Endothelial cell of umbilical vein (primary cell): Measurements from ENCODE around the gene KDM4D. TPM values are rescaled to one million over a fixed set of nuclear protein-coding genes. Genes with fewer than 3 reads are reported as not detected.

ENCODE experiments used
- BruUV-seq: library from RNA; stranded (reverse); fragments of 400-500 nt; replicated peaks from 2 replicates; lab custom pipeline; 2021; lab: Mats Ljungman, UMichigan
- CTCF ChIA-PET: fragments of 300-600, 350-600 bp; sonication (Branson Sonifier 250); formaldehyde crosslinking; loops from one replicate; lab custom pipeline; 2021; ENCODE audit warnings: antibody characterized with exemption, inconsistent platforms; lab: Charles Lee
- POLR2A ChIA-PET: fragments of 300-600, 350-600 bp; sonication (Branson Sonifier 250); formaldehyde crosslinking; loops from one replicate; lab custom pipeline; 2021; ENCODE audit warnings: antibody characterized with exemption, inconsistent platforms; lab: Charles Lee
- DNase-seq: peaks from one replicate; pipeline ENCODE4 v3.0.0-alpha.2; 2011; ENCODE audit warnings: low read depth, low spot score
- FAIRE-seq: peaks from 2 replicates; lab custom pipeline; 2011; peaks lifted over from hg19 to GRCh38; lab: Jason Lieb, UNC
- H2AFZ ChIP-seq: 2 replicates; pipeline ENCODE4 v1.6.0; 2012; ENCODE audit warnings: low read depth, low read length, control low read depth, inconsistent platforms
- H3K27ac ChIP-seq: 2 replicates; pipeline ENCODE4 v1.5.1; 2011; ENCODE audit warnings: low read depth, mild to moderate bottlenecking, control low read depth, low read length, moderate library complexity; ENCODE audit not compliant: insufficient read depth
- H3K27me3 ChIP-seq, 2 experiments: 2 replicates each; pipeline versions ENCODE4 v1.6.0 to v1.6.1; 2011; ENCODE audit warnings: low read length in 2 of 2, mixed read lengths in 1 of 2; ENCODE audit not compliant: control insufficient read depth in 2 of 2, insufficient read depth in 2 of 2
- H3K36me3 ChIP-seq, 2 experiments: 2 replicates in 1 of 2; 3 replicates in 1 of 2; pipeline ENCODE4 v1.5.1; 2011; ENCODE audit warnings: low read length in 2 of 2, mild to moderate bottlenecking in 1 of 2, moderate library complexity in 1 of 2; ENCODE audit not compliant: control insufficient read depth in 2 of 2, insufficient read depth in 2 of 2; ENCODE audit errors: extremely low read depth in 1 of 2
- H3K4me1 ChIP-seq: 3 replicates; pipeline ENCODE4 v1.5.1; 2011; ENCODE audit warnings: mild to moderate bottlenecking, low read length; ENCODE audit not compliant: control insufficient read depth, insufficient read depth; ENCODE audit errors: extremely low read depth
- H3K4me2 ChIP-seq: 2 replicates; pipeline ENCODE4 v1.6.1; 2011; ENCODE audit warnings: low read length, control low read depth, mixed read lengths; ENCODE audit not compliant: insufficient read depth
- H3K4me3 ChIP-seq, 3 experiments: fragments of 200-600 bp in 1 of 3; sonication (generic), shearing (Covaris generic) in 1 of 3; replicated peaks in 1 of 3; 2 replicates each; pipeline ENCODE4 v1.5.1; 2011 to 2016; ENCODE audit warnings: control low read depth in 3 of 3, low read length in 3 of 3, mild to moderate bottlenecking in 2 of 3, inconsistent platforms in 1 of 3, low read depth in 1 of 3, moderate library complexity in 1 of 3; ENCODE audit not compliant: insufficient read depth in 1 of 3
- H3K79me2 ChIP-seq: 2 replicates; pipeline ENCODE4 v1.6.0; 2012; ENCODE audit warnings: low read length, inconsistent platforms; ENCODE audit not compliant: control insufficient read depth, insufficient read depth
- H3K9ac ChIP-seq: replicated peaks from 2 replicates; pipeline ENCODE3; 2011; ENCODE audit warnings: low read length, control low read depth; ENCODE audit not compliant: insufficient read depth; ENCODE audit errors: extremely low read depth
- H3K9me1 ChIP-seq: replicated peaks from 3 replicates; pipeline ENCODE4 v1.6.0; 2011; ENCODE audit warnings: mild to moderate bottlenecking, low read length; ENCODE audit not compliant: control insufficient read depth, insufficient read depth; ENCODE audit errors: extremely low read depth
- H3K9me3 ChIP-seq: replicated peaks from 2 replicates; pipeline ENCODE4 v1.5.1; 2012; ENCODE audit warnings: low read length, inconsistent platforms; ENCODE audit not compliant: control insufficient read depth, insufficient read depth
- H4K20me1 ChIP-seq: replicated peaks from 2 replicates; pipeline ENCODE3; 2011; ENCODE audit warnings: mild to moderate bottlenecking, low read length; ENCODE audit not compliant: control insufficient read depth, insufficient read depth; ENCODE audit errors: extremely low read depth
- EZH2 ChIP-seq: IDR thresholded peaks from 2 replicates; pipeline ENCODE4 v1.6.1; 2012; ENCODE audit warnings: borderline replicate concordance, low read depth, mild to moderate bottlenecking, moderate library complexity, low read length, inconsistent platforms; ENCODE audit not compliant: severe bottlenecking
- FOS ChIP-seq: IDR thresholded peaks from 2 replicates; pipeline ENCODE4 v1.6.1; 2011; ENCODE audit warnings: mild to moderate bottlenecking, low read length, moderate library complexity, borderline replicate concordance; ENCODE audit not compliant: insufficient read depth
- GATA2 ChIP-seq: IDR thresholded peaks from 2 replicates; pipeline ENCODE4 v1.7.0; 2011; ENCODE audit warnings: low read depth, mild to moderate bottlenecking, moderate library complexity, mixed read lengths, low read length; ENCODE audit not compliant: insufficient read length, insufficient read depth
- JUN ChIP-seq: IDR thresholded peaks from 2 replicates; pipeline ENCODE4 v1.6.1; 2011; ENCODE audit warnings: borderline replicate concordance, low read depth; ENCODE audit not compliant: insufficient read length, insufficient read depth
- MAX ChIP-seq: IDR thresholded peaks from 2 replicates; pipeline ENCODE4 v1.6.1; 2011; ENCODE audit not compliant: insufficient read depth, insufficient read length
- MYC ChIP-seq: IDR thresholded peaks from one replicate; pipeline ENCODE4 v1.6.1; 2011; ENCODE audit warnings: mild to moderate bottlenecking, low read depth, low read length
- POLR2A ChIP-seq: IDR thresholded peaks from 2 replicates; pipeline ENCODE4 v1.6.1; 2012; ENCODE audit warnings: low read depth, mild to moderate bottlenecking, control low read depth, low read length
- POLR2AphosphoS5 ChIP-seq: IDR thresholded peaks from 2 replicates; pipeline ENCODE4 v1.6.1; 2012; ENCODE audit warnings: low read depth, mild to moderate bottlenecking, control low read depth, low read length, moderate library complexity; ENCODE audit not compliant: insufficient read depth
- dilution Hi-C: fragments of 300-500 bp; cut with MboI; formaldehyde crosslinking; loops from one replicate; pipeline ENCODE4 v1.15.0; 2019; ENCODE audit warnings: low sequenced_read_pairs; ENCODE audit not compliant: extremely low pct_ligation_motif_present
- intact Hi-C: fragments of 100-400 bp; cut with micrococcal nuclease; formaldehyde crosslinking; loops from one replicate; pipeline ENCODE4 v1.10.0; 2022
- polyA plus RNA-seq, 4 experiments: library from polyadenylated mRNA; depleted of rRNA in 3 of 4; stranded (reverse) in 3 of 4; unstranded in 1 of 4; fragments of >200 nt; gene quantifications; 2 replicates each; pipeline versions ENCODE4 v1.2.1 to v1.2.3, GENCODE V29; 2011 to 2012; ENCODE audit warnings: missing spikeins in 1 of 4
- total RNA-seq: library from RNA; stranded (reverse); gene quantifications from 2 replicates; pipeline ENCODE4 v1.2.3, GENCODE V29; 2021
- TF ChIP-seq, protein P1 (sequence below), 2 donors: IDR thresholded peaks; 1 replicate in 1 of 2; 2 replicates in 1 of 2; pipeline ENCODE4 v1.5.1; 2011; ENCODE audit warnings: low read length in 2 of 2, mild to moderate bottlenecking in 2 of 2, moderate library complexity in 2 of 2, control low read depth in 1 of 2, inconsistent platforms in 1 of 2, low read depth in 1 of 2; ENCODE audit not compliant: insufficient read depth in 1 of 2; ENCODE audit errors: extremely low read depth in 1 of 2

The KDM4D gene
- total and polyA plus RNA-seq, 2 donors (not counting 3 experiments of a cell fraction or from before 2014, with no cell fraction given): 1.0 to 1.3 TPM

DNA sequence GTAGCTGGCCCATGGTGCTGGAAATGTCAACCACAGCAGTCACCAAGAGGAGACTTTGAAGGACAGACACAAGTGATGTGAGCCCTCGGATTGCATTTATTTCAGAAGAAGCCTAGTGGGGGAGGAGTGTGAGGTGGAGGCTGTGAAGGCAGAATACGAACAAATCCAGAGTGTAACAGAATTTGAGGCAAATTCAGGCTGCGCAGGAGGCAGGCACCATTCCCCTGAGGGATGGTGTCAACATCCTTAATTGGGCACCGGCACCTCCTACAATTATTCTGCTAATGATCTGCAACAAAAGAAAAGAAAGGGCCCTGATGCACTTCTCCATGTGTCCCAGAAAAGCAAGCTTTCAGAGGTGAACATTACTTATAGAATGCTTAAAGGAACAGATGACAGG lies 32.4 kb upstream of the KDM4D start:
- Histone ChIP-seq H3K9ac (no peak overlapping the region), H3K27ac (no peak overlapping the region), H3K79me2 (no peaks in the 10 kb centered on the region), H2AFZ (no peak overlapping the region), H3K4me3 (no peak overlapping the region), H3K27me3 (no peaks in the 10 kb centered on the region), H3K9me3 (no peaks in the 10 kb centered on the region), H3K4me2 (no peak overlapping the region), H4K20me1 (no peaks in the 10 kb centered on the region), H3K4me1 (peaks cover 13% of the 10 kb centered on the region), H3K36me3 (no peaks in the 10 kb centered on the region), H3K9me1 (no peaks in the 10 kb centered on the region)
- BruUV-seq: no TSS peak
- TF ChIP-seq FOS (no peak), JUN (no peak), GATA2 (no peak), POLR2A (no peak), MAX (no peak), MYC (no peak)
- intact Hi-C loops (no loop called here), dilution Hi-C loops (no loop called here)
- ChIA-PET CTCF (no interaction called here), POLR2A (no interaction called here)
- FAIRE-seq (no peak), DNase-seq (no peak)

GRCh38 chr11:94946812-94947211 lies 26.7 kb upstream of the KDM4D start:
- H3K9ac ChIP-seq: no peak overlapping the region

More at GRCh38 chr11:94946812-94947211, 26.7 kb upstream of the KDM4D start:
- ChIA-PET CTCF (no interaction called here), POLR2A (no interaction called here)
- H3K4me3 ChIP-seq: no peak overlapping the region
- DNase-seq (no peak), FAIRE-seq (no peak)
- no TSS peak for BruUV-seq
- no peaks in the 10 kb centered on the region for H3K36me3 ChIP-seq
- no peak overlapping the region for H3K27ac ChIP-seq
- TF ChIP-seq FOS (no peak), GATA2 (no peak), MAX (no peak), POLR2AphosphoS5 (no peak), EZH2 (no peak), POLR2A (no peak), MYC (no peak), JUN (no peak)
- TF ChIP-seq, protein P1, sequence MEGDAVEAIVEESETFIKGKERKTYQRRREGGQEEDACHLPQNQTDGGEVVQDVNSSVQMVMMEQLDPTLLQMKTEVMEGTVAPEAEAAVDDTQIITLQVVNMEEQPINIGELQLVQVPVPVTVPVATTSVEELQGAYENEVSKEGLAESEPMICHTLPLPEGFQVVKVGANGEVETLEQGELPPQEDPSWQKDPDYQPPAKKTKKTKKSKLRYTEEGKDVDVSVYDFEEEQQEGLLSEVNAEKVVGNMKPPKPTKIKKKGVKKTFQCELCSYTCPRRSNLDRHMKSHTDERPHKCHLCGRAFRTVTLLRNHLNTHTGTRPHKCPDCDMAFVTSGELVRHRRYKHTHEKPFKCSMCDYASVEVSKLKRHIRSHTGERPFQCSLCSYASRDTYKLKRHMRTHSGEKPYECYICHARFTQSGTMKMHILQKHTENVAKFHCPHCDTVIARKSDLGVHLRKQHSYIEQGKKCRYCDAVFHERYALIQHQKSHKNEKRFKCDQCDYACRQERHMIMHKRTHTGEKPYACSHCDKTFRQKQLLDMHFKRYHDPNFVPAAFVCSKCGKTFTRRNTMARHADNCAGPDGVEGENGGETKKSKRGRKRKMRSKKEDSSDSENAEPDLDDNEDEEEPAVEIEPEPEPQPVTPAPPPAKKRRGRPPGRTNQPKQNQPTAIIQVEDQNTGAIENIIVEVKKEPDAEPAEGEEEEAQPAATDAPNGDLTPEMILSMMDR (IDR thresholded peaks at IDR 0.05; ENCODE audit: extremely low read depth in 1 of 2, insufficient read depth in 1 of 2, low read depth in 1 of 2, low read length in 2 of 2): no peak
- H3K27me3 ChIP-seq: no peaks in the 10 kb centered on the region
- H3K9me1 ChIP-seq: no peaks in the 10 kb centered on the region
- H2AFZ ChIP-seq: no peak overlapping the region
- H3K4me1 ChIP-seq: no peaks in the 10 kb centered on the region
- dilution Hi-C loops (no loop called here), intact Hi-C loops (no loop called here)
- no peak overlapping the region for H3K4me2 ChIP-seq
- H4K20me1 ChIP-seq: no peaks in the 10 kb centered on the region
- H3K79me2 ChIP-seq: no peaks in the 10 kb centered on the region
- no peaks in the 10 kb centered on the region for H3K9me3 ChIP-seq
